HEK293 (cell line): Measurements from ENCODE around the gene COL6A2.

Source experiments
- CTCF ChIA-PET: fragments of 350-600 bp; formaldehyde crosslinking; extraction: SDS; loops from one replicate; lab custom pipeline; 2021; ENCODE audit warnings: antibody characterized with exemption; lab: Yijun Ruan, JAX
- POLR2A ChIA-PET: fragments of 300-600 bp; formaldehyde crosslinking; extraction: SDS; loops from one replicate; lab custom pipeline; 2020; ENCODE audit warnings: antibody characterized with exemption, inconsistent platforms; lab: Yijun Ruan, JAX
- H3K27ac ChIP-seq: fragments of 200-500 bp; sonication (Bioruptor generic); 2 replicates; pipeline ENCODE4 v1.5.1; 2014; ENCODE audit warnings: low read depth, low read length, control low read depth, inconsistent platforms; ENCODE audit errors: extremely low read depth
- H3K36me3 ChIP-seq, 2 experiments: fragments of 200-500 bp in 1 of 2; sonication (Bioruptor generic) in 1 of 2; 1 replicate in 1 of 2; 2 replicates in 1 of 2; pipeline ENCODE4 v1.5.1; 2014 to 2017; ENCODE audit warnings: inconsistent platforms in 2 of 2, low read length in 2 of 2; ENCODE audit not compliant: control insufficient read depth in 2 of 2, insufficient read depth in 1 of 2
- H3K4me1 ChIP-seq: fragments of 200-500 bp; sonication (Bioruptor generic); 2 replicates; pipeline ENCODE4 v1.5.1; 2014; ENCODE audit warnings: mild to moderate bottlenecking, low read length, inconsistent platforms; ENCODE audit not compliant: control insufficient read depth, insufficient read depth
- H3K4me3 ChIP-seq: 2 replicates; pipeline ENCODE4 v1.5.1; 2011; ENCODE audit warnings: low read depth, mild to moderate bottlenecking, control low read depth, low read length, moderate library complexity
- H3K9me3 ChIP-seq: fragments of 200-500 bp; sonication (Bioruptor generic); 2 replicates; pipeline ENCODE4 v1.5.1; 2014; ENCODE audit warnings: low read depth, low read length, inconsistent platforms; ENCODE audit not compliant: control insufficient read depth, insufficient read depth
- GLI4 ChIP-seq: fragments of 450-650 bp; formaldehyde crosslinking; IDR thresholded peaks from 2 replicates; pipeline ENCODE4 v1.5.1; 2016; ENCODE audit warnings: missing biosample characterization, missing genetic modification characterization
- HOXC10 ChIP-seq: sonication (generic); formaldehyde crosslinking; IDR thresholded peaks from 2 replicates; pipeline ENCODE4 v1.8.1; 2023; ENCODE audit warnings: mild to moderate bottlenecking, missing genetic modification reagents
- SP2 ChIP-seq: fragments of 450-650 bp; formaldehyde crosslinking; IDR thresholded peaks from 2 replicates; pipeline ENCODE4 v1.5.1; 2016; ENCODE audit warnings: missing biosample characterization, missing genetic modification characterization
- SP3 ChIP-seq: fragments of 450-650 bp; formaldehyde crosslinking; IDR thresholded peaks from 2 replicates; pipeline ENCODE4 v1.5.1; 2016; ENCODE audit warnings: missing biosample characterization, missing genetic modification characterization
- ZBTB48 ChIP-seq: fragments of 450-650 bp; formaldehyde crosslinking; IDR thresholded peaks from 2 replicates; pipeline ENCODE4 v1.5.1; 2016; ENCODE audit warnings: missing biosample characterization, missing genetic modification characterization
- ZNF112 ChIP-seq: fragments of 450-650 bp; formaldehyde crosslinking; IDR thresholded peaks from 2 replicates; pipeline ENCODE4 v1.5.0; 2017; ENCODE audit warnings: missing biosample characterization, missing genetic modification characterization
- ZNF133 ChIP-seq: fragments of 450-650 bp; formaldehyde crosslinking; IDR thresholded peaks from 2 replicates; pipeline ENCODE4 v1.5.1; 2016; ENCODE audit warnings: missing biosample characterization, missing genetic modification characterization
- ZNF174 ChIP-seq: fragments of 450-650 bp; formaldehyde crosslinking; IDR thresholded peaks from 2 replicates; pipeline ENCODE4 v1.5.0; 2017; ENCODE audit warnings: missing biosample characterization, mild to moderate bottlenecking, missing genetic modification characterization
- ZNF2 ChIP-seq: fragments of 450-650 bp; formaldehyde crosslinking; IDR thresholded peaks from 2 replicates; pipeline ENCODE4 v1.5.1; 2016; ENCODE audit warnings: missing biosample characterization, missing genetic modification characterization
- ZNF214 ChIP-seq: fragments of 450-650 bp; formaldehyde crosslinking; IDR thresholded peaks from 2 replicates; pipeline ENCODE4 v1.5.1; 2017; ENCODE audit warnings: missing biosample characterization, mild to moderate bottlenecking, missing genetic modification characterization, borderline replicate concordance
- ZNF394 ChIP-seq: fragments of 450-650 bp; formaldehyde crosslinking; IDR thresholded peaks from 2 replicates; pipeline ENCODE4 v1.5.1; 2016; ENCODE audit warnings: missing biosample characterization, missing genetic modification characterization, mild to moderate bottlenecking, moderate library complexity, borderline replicate concordance
- ZNF473 ChIP-seq: fragments of 450-650 bp; formaldehyde crosslinking; IDR thresholded peaks from 2 replicates; pipeline ENCODE4 v1.5.1; 2017; ENCODE audit warnings: missing biosample characterization, missing genetic modification characterization
- ZNF521 ChIP-seq: fragments of 450-650 bp; formaldehyde crosslinking; IDR thresholded peaks from 2 replicates; pipeline ENCODE4 v1.5.1; 2017; ENCODE audit warnings: missing biosample characterization, mild to moderate bottlenecking, missing genetic modification characterization
- ZNF571 ChIP-seq: fragments of 450-650 bp; formaldehyde crosslinking; IDR thresholded peaks from 2 replicates; pipeline ENCODE4 v1.5.0; 2017; ENCODE audit warnings: missing biosample characterization, missing genetic modification characterization
- ZNF626 ChIP-seq: fragments of 450-650 bp; sonication (Bioruptor Pico); formaldehyde crosslinking; IDR thresholded peaks from 2 replicates; pipeline ENCODE4 v1.5.1; 2018; ENCODE audit warnings: missing biosample characterization, missing genetic modification characterization, inconsistent platforms
- ZNF677 ChIP-seq: fragments of 450-650 bp; IDR thresholded peaks from 2 replicates; pipeline ENCODE4 v1.5.0; 2018; ENCODE audit warnings: missing biosample characterization, mild to moderate bottlenecking, missing genetic modification characterization, moderate library complexity
- ZNF785 ChIP-seq: fragments of 450-650 bp; formaldehyde crosslinking; IDR thresholded peaks from 2 replicates; pipeline ENCODE4 v1.5.1; 2016; ENCODE audit warnings: missing biosample characterization, missing genetic modification characterization
- ZNF837 ChIP-seq: fragments of 450-650 bp; formaldehyde crosslinking; IDR thresholded peaks from 2 replicates; pipeline ENCODE4 v1.5.1; 2016; ENCODE audit warnings: missing biosample characterization, missing genetic modification characterization
- TF ChIP-seq, protein P1 (sequence below): fragments of 450-650 bp; formaldehyde crosslinking; IDR thresholded peaks from 2 replicates; pipeline ENCODE4 v1.5.1; 2016; ENCODE audit warnings: missing biosample characterization, missing genetic modification characterization
- TF ChIP-seq, protein P2 (sequence below): fragments of 450-650 bp; formaldehyde crosslinking; conservative IDR thresholded peaks from 2 replicates; pipeline ENCODE4 v1.5.1; 2016; ENCODE audit warnings: low read depth, missing biosample characterization, missing genetic modification characterization
- TF ChIP-seq, protein P3 (sequence below): fragments of 450-650 bp; formaldehyde crosslinking; IDR thresholded peaks from 2 replicates; pipeline ENCODE4 v1.5.1; 2016; ENCODE audit warnings: missing biosample characterization, missing genetic modification characterization

The COL6A2 gene

DNA sequence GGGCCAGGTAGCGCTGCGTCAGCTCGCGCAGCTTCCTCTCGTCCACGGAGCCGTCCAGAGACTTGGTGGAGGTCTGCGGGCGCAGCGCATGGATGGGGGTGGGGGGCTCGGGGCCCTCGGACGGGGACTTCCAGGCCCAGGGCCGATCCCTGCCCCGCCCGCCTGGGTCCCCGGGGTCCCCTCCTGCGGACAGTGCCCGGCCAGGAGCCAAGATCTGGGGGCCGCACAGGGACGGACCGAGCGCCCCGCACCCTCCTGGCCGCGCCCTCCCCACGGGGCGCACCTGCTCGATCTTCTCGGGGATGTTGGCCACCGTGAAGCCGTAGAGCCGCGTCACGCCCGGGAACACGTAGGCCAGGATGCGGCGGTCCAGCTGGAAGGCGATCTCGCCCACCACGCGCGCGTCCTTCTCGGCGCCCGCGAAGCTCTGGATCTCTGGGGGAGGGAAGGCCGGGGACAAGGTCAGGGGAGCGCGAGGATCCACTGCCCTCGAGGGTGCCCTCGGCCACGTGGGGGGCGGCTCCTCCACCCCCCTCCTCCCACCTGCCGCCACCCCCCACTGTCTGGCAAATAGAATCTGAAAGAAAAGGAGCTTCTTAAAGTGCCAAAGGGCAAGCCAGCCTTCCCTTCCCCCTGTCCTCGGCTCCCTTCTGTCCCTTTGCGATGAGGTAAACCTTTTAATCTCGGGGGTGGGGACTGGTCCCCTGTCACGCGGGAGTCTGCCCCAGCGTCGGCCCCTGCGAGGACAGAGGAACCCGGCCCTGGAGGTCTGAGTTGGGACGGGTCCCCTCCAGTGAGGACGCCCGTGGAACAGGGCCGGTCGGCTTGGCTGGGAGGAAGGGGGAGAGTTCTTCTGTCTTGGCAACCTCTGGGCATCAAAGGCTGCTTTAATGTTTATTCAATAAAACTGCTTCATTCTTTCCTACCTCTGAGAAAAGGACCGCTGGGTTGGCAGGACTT is 64.0 kb downstream of the COL6A2 start:
- TF ChIP-seq, protein P1, sequence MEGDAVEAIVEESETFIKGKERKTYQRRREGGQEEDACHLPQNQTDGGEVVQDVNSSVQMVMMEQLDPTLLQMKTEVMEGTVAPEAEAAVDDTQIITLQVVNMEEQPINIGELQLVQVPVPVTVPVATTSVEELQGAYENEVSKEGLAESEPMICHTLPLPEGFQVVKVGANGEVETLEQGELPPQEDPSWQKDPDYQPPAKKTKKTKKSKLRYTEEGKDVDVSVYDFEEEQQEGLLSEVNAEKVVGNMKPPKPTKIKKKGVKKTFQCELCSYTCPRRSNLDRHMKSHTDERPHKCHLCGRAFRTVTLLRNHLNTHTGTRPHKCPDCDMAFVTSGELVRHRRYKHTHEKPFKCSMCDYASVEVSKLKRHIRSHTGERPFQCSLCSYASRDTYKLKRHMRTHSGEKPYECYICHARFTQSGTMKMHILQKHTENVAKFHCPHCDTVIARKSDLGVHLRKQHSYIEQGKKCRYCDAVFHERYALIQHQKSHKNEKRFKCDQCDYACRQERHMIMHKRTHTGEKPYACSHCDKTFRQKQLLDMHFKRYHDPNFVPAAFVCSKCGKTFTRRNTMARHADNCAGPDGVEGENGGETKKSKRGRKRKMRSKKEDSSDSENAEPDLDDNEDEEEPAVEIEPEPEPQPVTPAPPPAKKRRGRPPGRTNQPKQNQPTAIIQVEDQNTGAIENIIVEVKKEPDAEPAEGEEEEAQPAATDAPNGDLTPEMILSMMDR (tag by site-specific recombination): no peak
- TF ChIP-seq ZNF133 (no peak), ZNF214 (no peak), ZNF174 (tag by site-specific recombination) (no peak)
- CTCF ChIA-PET: interaction anchor here (0.6 to 2.8 kb wide), 3 partner anchors 9 to 42 kb away, joined by 3 to 9 read pairs (median 3); no protein-coding TSS in a partner anchor
- Histone ChIP-seq H3K27ac (no peak overlapping the region), H3K4me3 (no peak overlapping the region), H3K36me3 (no peaks in the 10 kb centered on the region), H3K9me3 (no peaks in the 10 kb centered on the region), H3K4me1 (no peaks in the 10 kb centered on the region)
- POLR2A ChIA-PET: no interaction called here

DNA sequence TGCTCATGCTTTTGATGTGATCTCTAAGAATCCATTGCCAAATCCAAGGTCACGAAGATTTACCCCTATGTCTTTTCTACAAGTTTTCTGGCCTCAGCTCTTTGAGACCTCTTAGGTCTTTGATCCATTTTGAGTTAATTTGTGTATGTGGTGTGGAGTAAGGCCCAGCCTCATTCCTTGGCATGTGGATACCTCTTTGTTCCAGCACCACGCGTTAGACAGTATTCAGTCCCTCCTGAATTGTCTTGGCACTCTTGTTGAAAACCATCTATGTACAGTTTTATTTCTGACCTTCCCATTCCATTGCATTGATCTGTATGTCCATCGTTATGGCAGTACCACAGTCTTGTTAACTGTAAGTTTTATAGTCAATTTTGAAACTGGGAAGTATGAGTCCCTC is 65.5 kb downstream of the COL6A2 start:
- Histone ChIP-seq H3K4me3 (no peak overlapping the region), H3K27ac (no peak overlapping the region), H3K36me3 (no peaks in the 10 kb centered on the region), H3K4me1 (no peaks in the 10 kb centered on the region), H3K9me3 (no peaks in the 10 kb centered on the region)
- ChIA-PET CTCF (interaction anchor here (2.8 kb wide), 1 partner anchor 10 kb away, joined by 9 read pairs; no protein-coding TSS in a partner anchor), POLR2A (no interaction called here)
- TF ChIP-seq ZNF521 (tag by site-specific recombination) (no peak), SP3 (tag by site-specific recombination) (no peak), SP2 (tag by site-specific recombination) (no peak), ZNF571 (no peak), ZNF626 (tag by site-specific recombination) (no peak), ZNF785 (tag by site-specific recombination) (no peak), ZNF394 (no peak), ZNF112 (tag by site-specific recombination) (no peak), ZNF837 (no peak), GLI4 (no peak), ZNF677 (tag by site-specific recombination) (no peak), ZNF2 (no peak), ZBTB48 (tag by site-specific recombination) (no peak), ZNF473 (tag by site-specific recombination) (no peak), HOXC10 (CRISPR knock-in tag) (no peak)
- TF ChIP-seq, protein P2, sequence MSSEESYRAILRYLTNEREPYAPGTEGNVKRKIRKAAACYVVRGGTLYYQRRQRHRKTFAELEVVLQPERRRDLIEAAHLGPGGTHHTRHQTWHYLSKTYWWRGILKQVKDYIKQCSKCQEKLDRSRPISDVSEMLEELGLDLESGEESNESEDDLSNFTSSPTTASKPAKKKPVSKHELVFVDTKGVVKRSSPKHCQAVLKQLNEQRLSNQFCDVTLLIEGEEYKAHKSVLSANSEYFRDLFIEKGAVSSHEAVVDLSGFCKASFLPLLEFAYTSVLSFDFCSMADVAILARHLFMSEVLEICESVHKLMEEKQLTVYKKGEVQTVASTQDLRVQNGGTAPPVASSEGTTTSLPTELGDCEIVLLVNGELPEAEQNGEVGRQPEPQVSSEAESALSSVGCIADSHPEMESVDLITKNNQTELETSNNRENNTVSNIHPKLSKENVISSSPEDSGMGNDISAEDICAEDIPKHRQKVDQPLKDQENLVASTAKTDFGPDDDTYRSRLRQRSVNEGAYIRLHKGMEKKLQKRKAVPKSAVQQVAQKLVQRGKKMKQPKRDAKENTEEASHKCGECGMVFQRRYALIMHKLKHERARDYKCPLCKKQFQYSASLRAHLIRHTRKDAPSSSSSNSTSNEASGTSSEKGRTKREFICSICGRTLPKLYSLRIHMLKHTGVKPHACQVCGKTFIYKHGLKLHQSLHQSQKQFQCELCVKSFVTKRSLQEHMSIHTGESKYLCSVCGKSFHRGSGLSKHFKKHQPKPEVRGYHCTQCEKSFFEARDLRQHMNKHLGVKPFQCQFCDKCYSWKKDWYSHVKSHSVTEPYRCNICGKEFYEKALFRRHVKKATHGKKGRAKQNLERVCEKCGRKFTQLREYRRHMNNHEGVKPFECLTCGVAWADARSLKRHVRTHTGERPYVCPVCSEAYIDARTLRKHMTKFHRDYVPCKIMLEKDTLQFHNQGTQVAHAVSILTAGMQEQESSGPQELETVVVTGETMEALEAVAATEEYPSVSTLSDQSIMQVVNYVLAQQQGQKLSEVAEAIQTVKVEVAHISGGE (tag by site-specific recombination): no peak
- TF ChIP-seq, protein P3, sequence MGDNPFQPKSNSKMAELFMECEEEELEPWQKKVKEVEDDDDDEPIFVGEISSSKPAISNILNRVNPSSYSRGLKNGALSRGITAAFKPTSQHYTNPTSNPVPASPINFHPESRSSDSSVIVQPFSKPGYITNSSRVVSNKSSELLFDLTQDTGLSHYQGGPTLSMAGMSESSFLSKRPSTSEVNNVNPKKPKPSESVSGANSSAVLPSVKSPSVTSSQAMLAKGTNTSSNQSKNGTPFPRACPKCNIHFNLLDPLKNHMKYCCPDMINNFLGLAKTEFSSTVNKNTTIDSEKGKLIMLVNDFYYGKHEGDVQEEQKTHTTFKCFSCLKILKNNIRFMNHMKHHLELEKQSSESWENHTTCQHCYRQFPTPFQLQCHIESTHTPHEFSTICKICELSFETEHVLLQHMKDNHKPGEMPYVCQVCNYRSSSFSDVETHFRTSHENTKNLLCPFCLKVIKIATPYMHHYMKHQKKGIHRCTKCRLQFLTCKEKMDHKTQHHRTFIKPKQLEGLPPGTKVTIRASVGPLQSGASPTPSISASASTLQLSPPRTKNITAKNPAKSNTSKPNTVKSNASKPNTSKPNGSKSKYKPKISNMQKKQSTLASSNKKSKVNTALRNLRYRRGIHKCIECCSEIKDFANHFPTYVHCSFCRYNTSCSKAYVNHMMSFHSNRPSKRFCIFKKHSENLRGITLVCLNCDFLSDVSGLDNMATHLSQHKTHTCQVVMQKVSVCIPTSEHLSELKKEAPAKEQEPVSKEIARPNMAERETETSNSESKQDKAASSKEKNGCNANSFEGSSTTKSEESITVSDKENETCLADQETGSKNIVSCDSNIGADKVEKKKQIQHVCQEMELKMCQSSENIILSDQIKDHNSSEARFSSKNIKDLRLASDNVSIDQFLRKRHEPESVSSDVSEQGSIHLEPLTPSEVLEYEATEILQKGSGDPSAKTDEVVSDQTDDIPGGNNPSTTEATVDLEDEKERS: no peak
